Endometrium (tissue), 2 donors: ENCODE data around the gene RICTOR.
A peak's percentile ranks its signal among the peaks of the same experiment; 100 is the strongest.
"Not testable (repeated sequence)": the region's sequence is repeated elsewhere in the genome, so short reads cannot be mapped to it uniquely, and the experiment has no call there.

Source experiments
- FAIRE-seq: peaks from 2 replicates; lab custom pipeline; 2012; peaks lifted over from hg19 to GRCh38; lab: Jason Lieb, UNC
- donor health status: control.
- donor health status: control.

Gene RICTOR

DNA sequence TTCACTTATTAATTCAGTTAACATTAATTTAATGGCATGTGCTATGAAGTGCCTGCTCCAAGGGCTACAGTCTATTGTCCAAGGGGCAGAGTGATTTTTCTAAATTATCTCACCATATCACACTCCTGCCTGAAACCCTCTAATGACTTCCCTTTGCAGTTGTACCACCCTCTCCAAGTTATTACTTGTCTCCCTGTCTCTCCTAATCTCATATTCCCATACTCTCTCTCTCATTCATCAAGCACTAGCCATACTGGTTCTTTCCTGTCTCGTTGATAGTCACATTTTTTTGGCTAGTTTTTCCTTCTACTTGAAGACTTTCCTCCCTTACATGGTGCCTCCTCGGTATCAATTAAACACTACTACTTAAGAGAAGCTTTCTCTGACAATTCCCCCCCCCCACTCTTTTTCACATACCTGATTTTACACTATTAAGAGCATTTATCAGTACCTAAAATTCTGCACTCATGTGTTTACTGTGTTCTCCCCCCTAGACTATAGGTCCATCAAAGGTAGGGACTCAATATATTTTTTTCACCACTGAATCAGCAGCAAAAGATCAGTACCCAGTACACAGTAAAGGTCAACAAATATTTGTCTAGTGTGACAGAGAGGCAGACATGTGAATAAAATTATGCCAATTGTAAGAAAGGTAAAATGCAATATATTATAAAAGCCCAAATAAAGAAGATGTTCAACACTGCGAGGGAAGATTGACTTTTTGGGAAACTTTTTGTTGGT, 19.0 kb downstream of the RICTOR start:
- no peak for FAIRE-seq

DNA sequence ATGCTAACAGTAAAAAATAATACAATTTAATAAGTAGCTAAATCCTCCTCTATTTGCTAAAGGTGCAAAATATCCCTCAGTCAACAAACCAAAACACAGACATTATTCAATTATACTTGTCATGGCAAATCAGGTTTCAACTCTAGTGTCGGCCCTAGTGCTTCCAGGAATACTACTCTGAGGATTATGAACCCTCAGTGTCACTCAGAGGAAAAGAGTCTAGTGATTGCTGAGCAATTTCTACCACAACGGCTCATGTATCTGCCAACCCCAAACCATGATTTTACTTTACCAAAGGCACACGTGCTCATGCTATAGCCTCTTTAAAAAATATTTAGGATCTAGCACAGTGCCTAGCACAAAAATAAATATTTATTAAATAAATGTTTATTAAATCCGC, 21.0 kb downstream of the RICTOR start:
- FAIRE-seq, result no peak

DNA sequence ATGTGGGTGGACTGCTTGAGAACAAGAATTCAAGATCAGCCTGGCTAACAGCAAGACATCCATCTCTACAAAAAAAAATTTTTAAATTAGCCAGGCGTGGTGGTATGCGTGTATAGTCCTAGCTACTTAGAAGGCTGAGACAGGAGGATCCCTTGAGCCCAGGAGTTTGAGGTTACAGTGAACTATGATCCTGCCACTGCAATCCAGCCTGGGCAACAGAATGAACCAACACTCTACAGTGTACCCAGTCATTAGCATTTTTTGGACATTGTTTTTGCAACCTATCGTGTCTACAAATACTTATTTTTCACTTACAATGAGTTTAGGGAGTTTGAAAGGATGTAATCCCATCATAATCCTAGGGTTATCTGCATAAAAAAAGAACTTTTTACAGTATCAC, 22.1 kb downstream of the RICTOR start:
- FAIRE-seq, result no peak

DNA sequence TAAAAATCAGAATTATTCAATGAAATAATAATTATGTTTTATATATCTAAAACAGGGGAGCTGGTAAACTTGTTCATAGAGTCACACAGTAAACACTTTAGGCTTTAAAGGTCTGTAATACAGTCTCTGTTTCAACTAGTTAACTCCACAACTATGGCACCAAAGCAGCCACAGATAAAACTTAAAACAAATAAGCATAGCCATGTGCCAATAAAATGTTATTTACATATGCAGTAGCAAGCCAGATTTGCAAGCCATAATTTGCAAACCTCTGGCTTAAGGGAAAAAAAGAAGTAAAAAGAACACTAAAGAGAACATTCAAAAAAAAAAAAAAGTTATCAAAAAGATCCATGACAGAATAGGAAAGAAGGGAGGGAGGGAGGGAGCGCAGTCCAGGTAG, 24.9 kb downstream of the RICTOR start:
- FAIRE-seq, result no peak

DNA sequence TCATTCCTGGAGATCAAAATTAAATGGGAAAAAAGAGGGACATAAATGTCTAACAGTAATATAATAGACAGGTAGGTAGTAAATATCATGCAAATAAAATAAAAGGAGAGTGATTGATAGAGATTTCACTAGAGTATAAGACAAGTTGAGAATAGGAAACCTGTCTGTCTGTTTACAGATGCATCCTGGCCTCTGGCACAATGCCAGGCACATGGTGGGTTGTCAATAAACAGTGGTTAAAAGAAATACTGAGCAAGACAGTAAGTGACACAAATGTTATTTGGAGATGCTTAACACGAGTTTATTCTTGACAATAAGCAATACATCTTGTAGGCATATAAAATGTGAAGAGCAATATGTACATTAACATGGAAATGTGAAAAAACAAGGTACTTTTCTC, 33.3 kb downstream of the RICTOR start:
- no peak for FAIRE-seq

DNA sequence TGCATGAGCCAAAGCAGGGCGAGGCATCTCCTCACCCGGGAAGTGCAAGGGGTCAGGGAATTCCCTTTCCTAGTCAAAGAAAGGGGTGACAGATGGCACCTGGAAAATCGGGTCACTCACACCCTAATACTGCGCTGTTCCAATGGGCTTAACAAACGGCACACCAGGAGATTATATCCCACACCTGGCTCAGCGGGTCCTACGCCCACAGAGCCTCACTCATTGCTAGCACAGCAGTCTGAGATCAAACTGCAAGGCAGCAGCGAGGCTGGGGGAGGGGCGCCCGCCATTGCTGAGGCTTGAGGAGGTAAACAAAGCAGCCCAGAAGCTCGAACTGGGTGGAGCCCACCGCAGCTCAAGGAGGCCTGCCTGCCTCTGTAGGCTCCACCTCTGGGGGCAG, 39.7 kb downstream of the RICTOR start:
- not testable (repeated sequence) for FAIRE-seq

DNA sequence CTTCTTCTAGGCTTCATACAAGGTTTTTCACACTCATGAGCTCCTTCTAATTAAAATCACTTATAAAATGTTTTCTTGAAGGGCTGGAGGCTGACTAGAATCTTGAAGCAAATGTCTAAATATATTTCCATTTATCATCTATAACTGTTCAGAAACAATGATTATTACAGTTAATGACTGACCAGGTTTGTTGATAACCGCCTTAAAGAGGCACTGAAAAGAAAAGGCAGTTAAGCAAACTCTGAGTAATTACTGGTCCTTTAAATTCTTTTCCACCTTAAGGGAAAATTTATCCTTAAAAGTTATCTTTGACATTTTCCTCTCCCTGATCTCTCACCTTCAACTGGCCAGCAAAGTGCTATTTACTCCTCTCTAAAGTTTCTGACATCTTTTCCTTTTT, 43.2 kb downstream of the RICTOR start:
- FAIRE-seq, result no peak

DNA sequence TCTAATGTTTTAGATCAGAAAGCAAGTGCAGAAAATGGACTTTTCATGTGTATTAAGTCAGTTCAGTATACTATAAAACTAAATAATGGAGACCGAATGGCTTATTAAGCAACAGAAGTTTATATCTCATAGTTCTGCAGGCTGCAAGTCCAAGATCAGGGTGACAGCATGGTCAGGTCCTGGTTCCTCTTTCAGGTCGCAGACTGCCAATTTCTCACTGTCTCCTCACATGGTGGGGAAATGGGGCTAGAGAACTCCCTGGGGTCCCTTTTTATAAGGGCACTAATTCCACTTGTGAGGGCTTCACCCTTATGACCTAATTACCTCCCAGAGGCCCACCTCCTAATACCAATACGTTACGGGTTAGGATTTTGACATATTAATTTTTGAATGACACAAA, 48.7 kb downstream of the RICTOR start:
- FAIRE-seq, result no peak

DNA sequence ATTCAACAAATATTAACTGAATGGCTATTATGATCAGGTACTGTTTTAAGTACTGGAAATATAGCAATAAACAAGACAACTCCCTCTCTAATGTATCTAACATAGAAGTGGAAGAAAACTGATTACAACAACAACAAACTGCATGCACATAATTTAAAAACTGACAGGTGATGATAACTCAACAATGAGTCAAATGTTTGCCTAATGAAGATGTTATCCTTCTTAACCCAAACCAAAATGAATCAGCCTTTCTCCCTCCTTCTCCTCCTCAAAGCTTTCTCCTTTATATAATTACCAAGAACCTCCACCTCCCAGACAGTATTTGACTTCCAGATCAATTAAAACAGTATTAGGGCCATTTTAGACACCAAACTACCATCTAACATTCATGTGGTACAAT, 49.3 kb downstream of the RICTOR start:
- no peak for FAIRE-seq

DNA sequence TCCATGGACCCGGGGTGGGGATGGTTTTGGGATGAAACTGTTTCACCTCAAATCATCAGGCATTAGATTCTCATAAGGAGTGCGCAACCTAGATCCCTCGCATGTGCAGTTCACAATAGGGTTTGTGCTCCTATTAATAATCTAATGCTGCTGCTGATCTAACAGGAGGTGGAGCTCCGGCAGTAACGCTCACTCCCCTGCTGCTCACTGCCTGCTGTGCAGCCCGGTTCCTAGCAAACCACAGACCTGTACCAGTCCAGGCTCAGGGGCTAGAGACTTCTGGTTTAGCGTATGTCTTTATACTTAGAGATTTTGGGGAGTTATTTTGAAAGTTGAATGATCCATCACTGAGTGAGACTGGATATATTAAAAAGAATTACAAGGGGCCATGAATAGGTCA, 50.2 kb downstream of the RICTOR start:
- no peak for FAIRE-seq

DNA sequence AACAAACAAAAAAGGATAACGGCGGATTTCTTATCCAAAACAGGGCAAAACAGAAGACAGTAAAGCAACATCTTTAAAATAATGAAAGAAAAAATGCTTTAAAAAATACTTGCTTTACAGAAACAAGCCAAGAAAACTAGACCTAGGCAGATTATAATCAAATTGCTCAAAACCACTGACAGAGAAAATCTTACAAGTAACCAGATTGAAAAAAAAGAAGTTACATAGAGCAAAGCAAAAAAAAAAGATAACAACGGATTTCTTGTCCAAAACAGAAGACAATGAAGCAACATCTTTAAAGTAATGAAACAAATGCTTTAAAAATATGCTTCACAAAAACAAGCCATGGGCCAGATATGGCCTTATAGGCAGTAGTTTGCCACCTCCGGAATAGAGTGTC, 51.1 kb downstream of the RICTOR start:
- peak; percentile 91 for FAIRE-seq

DNA sequence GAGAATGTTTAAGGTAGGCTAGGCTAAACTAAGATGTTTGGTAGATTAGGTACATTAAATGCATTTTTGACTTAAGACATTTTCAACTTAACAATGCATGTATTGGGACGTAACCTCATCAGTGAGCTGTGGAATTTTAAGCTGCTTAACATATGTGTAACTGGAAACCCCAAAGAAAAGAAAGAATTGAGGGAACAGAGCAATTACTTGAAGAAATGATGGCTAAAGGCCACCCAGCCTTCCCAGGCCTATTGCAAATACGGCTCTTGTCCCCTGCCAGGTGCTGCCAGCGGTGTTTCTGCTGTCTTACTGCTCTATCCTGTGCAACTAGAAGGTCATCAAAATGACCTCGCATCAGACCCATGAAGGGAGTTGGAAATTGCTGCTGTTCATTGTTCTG, 52.0 kb downstream of the RICTOR start:
- FAIRE-seq, result no peak

DNA sequence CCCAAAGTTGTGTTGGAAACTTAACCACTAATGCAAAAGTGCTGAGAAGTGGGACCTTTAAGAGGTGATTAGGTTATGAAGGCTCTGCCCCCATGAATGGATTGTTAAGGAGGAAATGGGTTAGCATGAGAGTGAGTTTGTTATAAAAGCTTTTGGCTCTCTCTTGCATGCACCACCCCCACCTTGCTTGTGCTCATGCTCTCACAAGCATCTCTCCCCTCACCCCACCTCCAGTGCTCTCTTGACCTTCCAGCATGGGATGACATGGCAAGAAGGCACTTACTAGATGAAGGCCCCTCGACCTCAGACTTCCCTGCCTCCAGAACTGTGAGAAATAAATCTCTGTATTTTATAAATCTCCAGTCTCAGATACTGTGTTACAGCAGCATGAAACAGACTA, 52.8 kb downstream of the RICTOR start:
- no peak for FAIRE-seq

DNA sequence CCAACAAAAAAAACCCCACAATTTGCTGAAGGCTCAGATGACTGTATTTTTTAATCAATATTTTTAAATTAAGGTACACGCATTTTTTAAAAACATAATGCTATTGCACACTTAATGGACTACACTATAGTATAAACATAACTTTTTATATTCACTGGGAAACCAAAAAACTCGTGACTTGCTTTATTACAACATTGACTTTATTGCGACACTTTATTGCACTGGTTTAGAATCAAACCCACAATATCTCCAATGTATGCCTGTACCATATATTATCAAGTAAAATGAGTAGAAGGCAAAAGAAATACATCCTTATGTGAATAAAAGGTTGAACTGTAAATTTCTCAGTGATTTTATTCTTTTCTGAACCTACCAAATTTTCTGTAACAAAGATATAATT, 53.7 kb downstream of the RICTOR start:
- FAIRE-seq, result no peak

DNA sequence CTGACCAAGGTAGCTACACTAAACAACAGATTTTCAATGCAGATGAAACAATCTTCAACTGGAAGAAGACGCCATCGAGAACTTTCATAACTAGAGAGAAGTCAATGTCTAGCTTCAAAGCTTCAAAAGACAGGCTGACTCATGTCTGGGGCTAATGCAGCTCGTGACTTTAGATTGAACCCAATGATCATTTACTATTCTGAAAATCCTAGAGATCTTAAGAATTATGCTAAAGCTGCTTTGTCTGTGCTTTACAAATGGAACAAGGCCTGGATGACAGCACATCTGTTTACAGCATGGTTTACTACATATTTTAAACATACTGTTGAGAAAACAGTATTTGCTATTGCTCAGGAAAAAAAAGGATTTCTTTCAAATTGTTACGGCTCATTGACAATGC, 54.9 kb downstream of the RICTOR start:
- no peak for FAIRE-seq

DNA sequence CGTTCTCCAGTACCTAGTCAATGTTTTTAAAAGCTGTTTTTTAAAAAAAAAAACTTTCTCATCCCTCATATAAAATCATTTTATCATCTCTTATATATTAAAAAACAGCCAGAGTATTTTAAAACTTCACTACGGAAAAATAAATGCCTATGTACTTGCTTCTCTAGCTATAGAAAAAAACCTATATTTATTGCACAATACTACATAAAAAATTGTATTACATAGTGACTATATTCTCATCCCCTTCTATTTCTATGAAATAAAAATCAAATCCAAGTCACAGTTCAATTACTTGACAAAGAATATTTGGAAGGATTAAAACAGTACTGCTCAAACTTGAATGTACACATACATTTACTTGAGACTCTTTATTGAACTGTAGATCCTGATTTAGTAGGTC, 56.7 kb downstream of the RICTOR start:
- FAIRE-seq, result no peak

DNA sequence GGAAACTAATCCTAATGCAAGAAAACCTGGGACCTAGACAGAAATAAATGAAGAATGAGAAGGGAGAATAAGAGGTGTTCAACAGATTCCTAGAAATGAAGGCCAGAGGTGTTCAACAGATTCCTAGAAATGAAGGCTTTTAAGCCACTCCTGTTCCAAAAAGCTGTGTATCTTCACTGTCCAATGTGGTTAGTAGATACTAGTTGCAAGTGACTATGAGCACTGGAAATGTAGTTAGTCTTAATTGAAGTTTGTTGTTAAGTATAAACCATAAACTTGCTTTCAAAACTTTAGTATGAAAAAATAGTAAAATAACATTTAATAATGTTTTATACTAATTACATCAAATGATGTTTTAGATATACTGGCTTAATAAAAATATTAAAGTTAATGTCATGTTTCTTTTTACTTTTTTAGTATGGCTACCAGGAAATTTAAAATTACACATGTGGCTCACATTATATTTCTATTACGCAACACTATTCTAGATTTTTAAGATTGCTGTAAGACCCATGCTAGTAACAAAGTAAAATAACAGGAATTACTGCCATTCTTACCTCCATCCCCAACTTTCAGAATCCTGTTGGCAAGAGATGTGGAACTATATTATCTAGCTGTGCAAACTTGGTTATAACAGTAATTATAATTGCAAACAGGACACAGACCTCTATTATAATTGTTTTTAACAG, 57.5 kb downstream of the RICTOR start:
- FAIRE-seq, result peak; percentile 50

DNA sequence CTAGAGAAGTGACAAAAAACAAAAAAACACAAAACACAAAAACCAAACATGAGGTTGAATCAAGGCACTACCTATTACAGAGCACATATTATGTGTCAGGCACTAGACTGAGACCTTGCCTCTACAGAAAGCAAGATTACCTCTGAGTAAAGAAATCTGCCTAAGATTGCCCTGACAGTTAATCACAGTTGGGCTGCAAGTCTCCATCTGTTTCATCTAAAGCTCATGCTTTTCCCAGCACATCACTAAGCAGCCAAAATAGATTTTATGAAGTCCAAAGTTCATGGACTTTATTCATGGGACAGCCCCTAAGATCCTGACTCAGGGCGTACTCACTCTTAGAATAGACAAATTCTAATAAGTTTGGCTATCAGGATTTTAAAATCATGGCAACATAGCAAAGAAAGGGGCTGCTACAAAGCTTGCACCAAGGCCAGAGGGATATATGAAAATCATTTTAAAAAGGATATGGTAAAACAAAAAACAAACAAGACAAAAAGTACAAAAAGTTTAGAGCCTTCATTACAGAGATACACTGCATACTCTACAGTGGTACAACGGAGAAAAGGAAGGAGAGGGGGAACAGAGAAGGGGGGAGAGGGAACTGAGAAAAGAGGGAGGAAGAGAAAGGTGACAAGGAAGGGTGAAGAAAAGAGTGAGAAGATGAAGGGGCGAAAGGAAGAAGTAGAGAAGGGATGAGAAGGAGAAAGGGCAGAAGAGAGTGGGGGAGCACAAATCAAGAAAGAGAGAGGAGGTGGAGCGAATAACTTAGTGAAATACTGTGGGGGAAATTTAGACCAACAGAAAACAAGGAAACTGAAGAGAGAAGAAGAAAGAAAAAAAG, 58.2 kb downstream of the RICTOR start:
- no peak for FAIRE-seq

DNA sequence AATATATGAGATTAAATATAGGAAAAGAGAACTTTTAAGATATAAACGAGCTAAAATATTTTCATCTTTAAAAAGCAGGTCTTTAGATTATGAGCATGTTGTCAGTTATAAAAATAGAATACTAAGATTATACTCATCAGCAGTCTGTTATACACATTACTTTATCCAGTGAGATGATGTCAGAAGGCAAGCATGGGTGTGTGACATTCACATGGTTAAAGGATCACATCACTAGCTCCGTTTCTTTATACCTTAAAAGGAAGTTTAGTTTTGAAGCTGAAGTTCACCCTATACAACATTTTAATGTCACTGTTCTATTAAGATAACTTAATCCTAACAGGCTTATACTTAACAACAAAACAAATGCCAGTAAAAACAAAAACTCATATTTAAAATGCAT, 59.6 kb downstream of the RICTOR start:
- no peak for FAIRE-seq

DNA sequence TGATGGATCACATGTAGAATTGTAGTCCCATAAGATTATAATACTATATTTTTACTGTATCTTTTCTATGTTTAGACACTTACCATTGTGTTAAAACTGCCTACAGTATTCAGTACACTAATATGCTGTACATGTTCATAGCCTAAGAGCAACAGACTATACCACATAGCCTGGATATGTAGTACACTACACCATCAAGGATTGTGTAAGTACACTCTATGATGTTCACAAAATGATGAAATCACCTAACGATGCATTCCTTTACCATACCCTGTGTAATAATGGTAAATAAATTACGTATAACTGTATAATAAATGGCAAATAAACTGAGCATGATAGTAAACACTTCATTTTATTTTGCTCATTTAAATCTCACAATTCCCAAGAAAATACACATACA, 60.3 kb downstream of the RICTOR start:
- no peak for FAIRE-seq

DNA sequence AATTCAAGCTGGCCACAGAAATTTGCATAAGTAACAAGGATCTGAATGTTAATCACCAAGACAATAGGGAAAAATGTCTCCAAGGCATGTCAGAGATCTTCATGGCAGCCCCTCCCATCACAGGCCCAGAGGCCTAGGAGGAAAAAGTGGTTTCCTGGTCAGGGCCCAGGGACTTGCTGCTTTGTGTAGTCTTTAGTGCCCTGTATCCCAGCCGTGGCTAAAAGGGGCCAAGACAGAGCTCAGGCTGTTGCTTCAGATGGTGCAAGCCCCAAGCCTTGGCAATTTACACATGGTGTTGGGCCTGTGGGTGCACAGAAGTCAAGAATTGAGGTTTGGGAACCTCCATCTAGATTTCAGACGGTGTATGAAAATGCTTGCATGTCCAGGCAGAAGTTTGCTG, 63.2 kb downstream of the RICTOR start:
- not testable (repeated sequence) for FAIRE-seq

DNA sequence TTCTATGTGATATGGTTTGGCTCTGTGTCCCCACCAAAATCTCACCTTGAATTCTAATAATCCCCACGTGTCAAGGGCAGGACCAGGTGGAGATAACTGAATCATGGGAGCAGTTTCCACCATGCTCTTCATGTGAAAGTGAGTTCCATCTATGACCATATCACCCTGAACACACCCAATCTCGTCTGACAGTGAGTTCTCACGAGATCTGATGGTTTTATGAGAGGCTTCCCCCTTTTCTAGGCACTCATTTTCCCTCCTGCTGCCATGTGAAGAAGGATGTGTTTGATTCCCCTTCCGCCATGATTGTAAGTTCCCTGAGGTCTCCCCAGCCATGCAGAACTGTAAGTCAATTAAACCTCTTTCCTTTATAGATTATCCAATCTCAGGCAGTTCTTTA, 64.2 kb downstream of the RICTOR start:
- FAIRE-seq, result no peak

DNA sequence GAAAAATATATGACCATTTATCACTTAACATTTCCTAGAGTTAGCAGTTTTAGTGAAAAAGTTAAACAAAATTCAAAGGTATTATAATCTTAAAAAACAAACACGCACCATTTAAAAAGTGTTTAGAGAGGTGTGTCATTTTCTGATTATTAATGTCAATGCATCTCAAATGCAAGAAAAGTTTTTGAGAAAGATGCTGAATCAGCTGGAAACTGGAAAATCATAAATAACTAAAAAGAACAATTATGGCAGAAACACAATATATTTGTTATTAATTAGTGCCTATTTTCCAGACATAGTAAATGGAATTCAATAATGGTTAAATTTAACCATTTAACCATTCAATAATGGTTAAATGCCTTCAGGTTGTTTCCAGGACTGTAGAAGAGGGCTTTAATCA, 64.9 kb downstream of the RICTOR start:
- peak; percentile 41 for FAIRE-seq
